HCT116 (cell line): ENCODE measurements around the gene WDR89. TPM values are rescaled to one million over a fixed set of nuclear protein-coding genes. Genes with fewer than 3 reads are reported as not detected.

ENCODE experiments used
- ATAC-seq: fragments of 200-7000 bp; cut with Tn5 transposase; 2 replicates; pipeline ENCODE4 v1.9.1; 2020; ENCODE audit warnings: mild to moderate bottlenecking, moderate library complexity
- BruUV-seq: library from RNA; stranded (reverse); fragments of 400-500 nt; replicated peaks from 2 replicates; lab custom pipeline; 2021; lab: Mats Ljungman, UMichigan
- CTCF ChIA-PET: fragments of 300-600 bp; sonication (Branson Sonifier 250); formaldehyde crosslinking; loops from one replicate; lab custom pipeline; 2021; ENCODE audit warnings: antibody characterized with exemption; lab: Charles Lee
- POLR2A ChIA-PET: fragments of 300-600, 350-600 bp; sonication (Branson Sonifier 250); formaldehyde crosslinking; loops from one replicate; lab custom pipeline; 2021; ENCODE audit warnings: antibody characterized with exemption; lab: Charles Lee
- RAD21 ChIA-PET, 2 experiments: fragments of 300-600 bp; sonication (Branson Sonifier 250); formaldehyde crosslinking; loops; one replicate each; lab custom pipeline; 2023; ENCODE audit warnings: low total read pairs in 2 of 2; ENCODE audit not compliant: uncharacterized antibody in 2 of 2, unreplicated experiment in 2 of 2, low non-redundant PET in 1 of 2; lab: Charles Lee
- DNase-seq: peaks from one replicate; pipeline ENCODE4 v3.0.0-alpha.2; 2010; ENCODE audit warnings: low read depth, low spot score
- H2AFZ ChIP-seq: fragments of 200-600 bp; shearing (Covaris generic), sonication (generic); 2 replicates; pipeline ENCODE4 v1.6.1; 2017; ENCODE audit warnings: low read depth, mixed run types, mixed read lengths, antibody characterized with exemption, low read length; ENCODE audit not compliant: poor library complexity, severe bottlenecking
- H3K27ac ChIP-seq: 2 replicates; pipeline ENCODE4 v1.5.1; 2012; ENCODE audit warnings: low read depth, low read length
- H3K27me3 ChIP-seq: fragments of 200-600 bp; sonication (generic); 2 replicates; pipeline ENCODE4 v1.6.1; 2016; ENCODE audit warnings: mixed run types, low read length, mixed read lengths; ENCODE audit not compliant: insufficient read depth
- H3K36me3 ChIP-seq, 2 experiments: fragments of 200-500 bp in 1 of 2; fragments of 200-600 bp in 1 of 2; sonication (Bioruptor generic) in 1 of 2; sonication (generic) in 1 of 2; 2 replicates each; pipeline versions ENCODE4 v1.5.1 to v1.6.1; 2014 to 2016; ENCODE audit warnings: low read length in 2 of 2, inconsistent platforms in 1 of 2, mixed read lengths in 1 of 2, mixed run types in 1 of 2; ENCODE audit not compliant: insufficient read depth in 2 of 2, control insufficient read depth in 1 of 2
- H3K4me1 ChIP-seq, 2 experiments: fragments of 200-600 bp in 1 of 2; sonication (generic) in 1 of 2; 2 replicates each; pipeline versions ENCODE4 v1.5.1 to v1.6.1; 2012 to 2017; ENCODE audit warnings: low read length in 2 of 2, inconsistent platforms in 1 of 2, mild to moderate bottlenecking in 1 of 2, mixed read lengths in 1 of 2, mixed run types in 1 of 2, moderate library complexity in 1 of 2; ENCODE audit not compliant: insufficient read depth in 2 of 2, control insufficient read depth in 1 of 2
- H3K4me2 ChIP-seq: fragments of 200-600 bp; sonication (generic); 2 replicates; pipeline ENCODE4 v1.6.1; 2017; ENCODE audit warnings: mixed run types, low read length, mixed read lengths
- H3K4me3 ChIP-seq, 2 experiments: fragments of 200-600 bp in 1 of 2; sonication (generic) in 1 of 2; replicated peaks in 1 of 2; 2 replicates each; pipeline ENCODE4 v1.5.1; 2011 to 2016; ENCODE audit warnings: low read length in 2 of 2, control low read depth in 1 of 2, low read depth in 1 of 2, mild to moderate bottlenecking in 1 of 2, mixed read lengths in 1 of 2, mixed run types in 1 of 2
- H3K79me2 ChIP-seq: fragments of 200-600 bp; sonication (generic); 2 replicates; pipeline ENCODE4 v1.6.1; 2017; ENCODE audit warnings: mild to moderate bottlenecking, mixed run types, low read length, moderate library complexity, mixed read lengths; ENCODE audit not compliant: insufficient read depth
- H3K9ac ChIP-seq: fragments of 200-600 bp; sonication (generic); 2 replicates; pipeline ENCODE4 v1.6.1; 2016; ENCODE audit warnings: low read length, mixed read lengths
- H3K9me2 ChIP-seq: fragments of 200-600 bp; sonication (generic), shearing (Covaris generic); 2 replicates; pipeline ENCODE4 v1.6.1; 2017; ENCODE audit warnings: mixed run types, mild to moderate bottlenecking, moderate library complexity; ENCODE audit not compliant: insufficient read depth
- H3K9me3 ChIP-seq, 2 experiments: fragments of 200-500 bp in 1 of 2; fragments of 200-600 bp in 1 of 2; sonication (Bioruptor generic) in 1 of 2; sonication (generic) in 1 of 2; 2 replicates each; pipeline ENCODE4 v1.6.1; 2014 to 2017; ENCODE audit warnings: low read length in 2 of 2, mixed read lengths in 2 of 2, inconsistent platforms in 1 of 2, low read depth in 1 of 2, mild to moderate bottlenecking in 1 of 2, mixed run types in 1 of 2, moderate library complexity in 1 of 2; ENCODE audit not compliant: control insufficient read depth in 1 of 2, insufficient read depth in 1 of 2
- H4K20me1 ChIP-seq: fragments of 200-600 bp; sonication (generic), shearing (Covaris generic); 2 replicates; pipeline ENCODE4 v1.6.1; 2017; ENCODE audit warnings: mixed run types, mild to moderate bottlenecking, moderate library complexity; ENCODE audit not compliant: insufficient read depth
- CBX3 ChIP-seq: IDR thresholded peaks from 2 replicates; pipeline ENCODE4 v1.6.1; 2012; ENCODE audit warnings: low read depth
- EZH2phosphoT487 ChIP-seq: fragments of 200-600 bp; IDR thresholded peaks from 2 replicates; pipeline ENCODE4 v1.6.1; 2018; ENCODE audit warnings: antibody characterized with exemption, borderline replicate concordance
- FOSL1 ChIP-seq: IDR thresholded peaks from 2 replicates; pipeline ENCODE4 v1.6.1; 2012; ENCODE audit warnings: low read depth
- POLR2A ChIP-seq: IDR thresholded peaks from 2 replicates; pipeline ENCODE4 v1.7.0; 2011; ENCODE audit warnings: borderline replicate concordance; ENCODE audit not compliant: insufficient read depth, insufficient read length; ENCODE audit errors: extremely low read depth
- SP1 ChIP-seq: IDR thresholded peaks from 2 replicates; pipeline ENCODE4 v1.6.1; 2012; ENCODE audit warnings: low read depth
- ZBTB33 ChIP-seq: IDR thresholded peaks from 2 replicates; pipeline ENCODE4 v1.6.1; 2011; ENCODE audit warnings: mild to moderate bottlenecking, low read length, moderate library complexity; ENCODE audit not compliant: insufficient replicate concordance; ENCODE audit errors: extremely low read depth
- ZFX ChIP-seq: fragments of 450-650 bp; IDR thresholded peaks from 2 replicates; pipeline ENCODE4 v1.6.1; 2017
- intact Hi-C: fragments of 100-400 bp; cut with micrococcal nuclease; formaldehyde crosslinking; loops from 2 replicates; pipeline ENCODE4 v1.10.0; 2022
- total RNA-seq: library from RNA; stranded (reverse); gene quantifications from one replicate; pipeline ENCODE4 v1.2.1, GENCODE V29; 2021; ENCODE audit not compliant: unreplicated experiment
- TF ChIP-seq, protein P1 (sequence below), 3 experiments: fragments of 200-600 bp in 1 of 3; sonication (generic) in 1 of 3; IDR thresholded peaks in 2 of 3; conservative IDR thresholded peaks in 1 of 3; 2 replicates each; pipeline ENCODE4 v1.5.1; 2012 to 2017; ENCODE audit warnings: low read depth in 2 of 3, low read length in 2 of 3, antibody characterized with exemption in 1 of 3, borderline replicate concordance in 1 of 3, control low read depth in 1 of 3, mild to moderate bottlenecking in 1 of 3, mixed read lengths in 1 of 3, mixed run types in 1 of 3, moderate library complexity in 1 of 3; ENCODE audit not compliant: insufficient read depth in 1 of 3

The WDR89 gene
- total RNA-seq, 1 experiment from 2014 or later: 22.8 TPM

- TF ChIP-seq SP1 (no peak), ZFX (no peak)
- TF ChIP-seq, protein P1, sequence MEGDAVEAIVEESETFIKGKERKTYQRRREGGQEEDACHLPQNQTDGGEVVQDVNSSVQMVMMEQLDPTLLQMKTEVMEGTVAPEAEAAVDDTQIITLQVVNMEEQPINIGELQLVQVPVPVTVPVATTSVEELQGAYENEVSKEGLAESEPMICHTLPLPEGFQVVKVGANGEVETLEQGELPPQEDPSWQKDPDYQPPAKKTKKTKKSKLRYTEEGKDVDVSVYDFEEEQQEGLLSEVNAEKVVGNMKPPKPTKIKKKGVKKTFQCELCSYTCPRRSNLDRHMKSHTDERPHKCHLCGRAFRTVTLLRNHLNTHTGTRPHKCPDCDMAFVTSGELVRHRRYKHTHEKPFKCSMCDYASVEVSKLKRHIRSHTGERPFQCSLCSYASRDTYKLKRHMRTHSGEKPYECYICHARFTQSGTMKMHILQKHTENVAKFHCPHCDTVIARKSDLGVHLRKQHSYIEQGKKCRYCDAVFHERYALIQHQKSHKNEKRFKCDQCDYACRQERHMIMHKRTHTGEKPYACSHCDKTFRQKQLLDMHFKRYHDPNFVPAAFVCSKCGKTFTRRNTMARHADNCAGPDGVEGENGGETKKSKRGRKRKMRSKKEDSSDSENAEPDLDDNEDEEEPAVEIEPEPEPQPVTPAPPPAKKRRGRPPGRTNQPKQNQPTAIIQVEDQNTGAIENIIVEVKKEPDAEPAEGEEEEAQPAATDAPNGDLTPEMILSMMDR (IDR thresholded peaks at IDR 0.05 in 2 of 3, conservative IDR thresholded peaks at IDR 0.05 in 1 of 3; ENCODE audit: borderline replicate concordance in 1 of 3, insufficient read depth in 1 of 3, low read depth in 2 of 3, low read length in 2 of 3): no peak
Measured at GRCh38 chr14:63611078-63611477, 30.6 kb downstream of the WDR89 start (continued).

DNA sequence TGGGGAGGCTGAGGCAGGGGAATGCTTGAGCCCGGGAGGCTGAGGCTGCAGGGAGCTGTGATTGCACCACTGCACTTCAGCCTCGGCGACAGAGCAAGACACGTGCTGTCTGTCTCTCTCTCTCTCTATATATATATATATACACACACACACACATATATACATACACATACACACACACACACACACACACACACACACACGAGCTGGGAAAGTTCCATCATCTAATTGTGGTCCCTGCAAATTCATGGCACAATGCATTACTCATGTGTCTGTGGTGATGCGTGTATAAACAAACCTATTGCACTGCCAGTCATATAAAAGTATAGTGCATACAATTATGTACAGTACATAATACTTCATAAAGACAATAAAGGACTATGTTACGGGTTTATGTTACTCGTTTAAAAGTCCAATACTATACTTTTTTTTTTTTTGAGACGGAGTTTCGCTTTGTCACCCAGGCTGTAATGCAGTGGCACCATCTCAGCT, 36.6 kb downstream of the WDR89 start:
- ATAC-seq (no peak), DNase-seq (no peak)
- H3K4me1 ChIP-seq: no peaks in the 10 kb centered on the region
- no peak overlapping the region for H3K27ac ChIP-seq
- H3K9ac ChIP-seq: no peak overlapping the region
- no peaks in the 10 kb centered on the region for H3K9me3 ChIP-seq
- no peaks in the 10 kb centered on the region for H3K36me3 ChIP-seq
- H3K4me3 ChIP-seq: no peak overlapping the region
- no TSS peak for BruUV-seq
- H2AFZ ChIP-seq: no peak overlapping the region
- H3K4me2 ChIP-seq: no peak overlapping the region
- no peaks in the 10 kb centered on the region for H3K27me3 ChIP-seq
- ChIA-PET POLR2A (no interaction called here), CTCF (no interaction called here), RAD21 (no interaction called here)
- intact Hi-C loops: no loop called here
- H4K20me1 ChIP-seq: no peaks in the 10 kb centered on the region
- TF ChIP-seq FOSL1: no peak
- TF ChIP-seq, protein P1 (IDR thresholded peaks at IDR 0.05 in 2 of 3, conservative IDR thresholded peaks at IDR 0.05 in 1 of 3; ENCODE audit: borderline replicate concordance in 1 of 3, insufficient read depth in 1 of 3, low read depth in 2 of 3, low read length in 2 of 3): no peak
- TF ChIP-seq CBX3: no peak
- TF ChIP-seq ZBTB33: no peak
- no peak for TF ChIP-seq SP1
- TF ChIP-seq ZFX: no peak
- no peak for TF ChIP-seq EZH2phosphoT487
- TF ChIP-seq POLR2A: no peak
- TF ChIP-seq, all 23 proteins: peak for 0
- H3K79me2 ChIP-seq: peaks cover 62% of the 10 kb centered on the region
- H3K9me2 ChIP-seq: no peaks in the 10 kb centered on the region
